Spleen (tissue), 11 donors: ENCODE measurements around the gene PRKCA. TPM values are rescaled to one million over a fixed set of nuclear protein-coding genes. Genes with fewer than 3 reads are reported as not detected.

ENCODE experiments used
- DNase-seq: peaks from one replicate; pipeline ENCODE4 v3.0.0-alpha.2; 2020
- H3K27ac ChIP-seq, 8 donors: fragments of 200-600 bp; sonication (generic) in 7 of 8; 1 replicate in 4 of 8; 2 replicates in 4 of 8; pipeline versions ENCODE4 v1.5.0 to v1.8.0; 2016 to 2021; ENCODE audit warnings: inconsistent platforms in 4 of 8, mild to moderate bottlenecking in 4 of 8, moderate library complexity in 1 of 8
- H3K27me3 ChIP-seq, 7 donors: fragments of 200-600 bp; sonication (generic) in 6 of 7; replicated peaks in 1 of 7; 1 replicate in 4 of 7; 2 replicates in 3 of 7; pipeline versions ENCODE4 v1.5.0 to v1.8.0; 2016 to 2021; ENCODE audit warnings: inconsistent platforms in 3 of 7, mild to moderate bottlenecking in 1 of 7
- H3K36me3 ChIP-seq, 6 donors: fragments of 200-600 bp; sonication (generic) in 5 of 6; 1 replicate in 4 of 6; 2 replicates in 2 of 6; pipeline versions ENCODE4 v1.5.0 to v1.8.0; 2016 to 2021; ENCODE audit warnings: inconsistent platforms in 2 of 6
- H3K4me1 ChIP-seq, 6 donors: fragments of 200-600 bp; sonication (generic) in 5 of 6; 1 replicate in 3 of 6; 2 replicates in 3 of 6; pipeline versions ENCODE4 v1.5.0 to v1.8.0; 2016 to 2021; ENCODE audit warnings: inconsistent platforms in 3 of 6
- H3K4me3 ChIP-seq, 8 donors: fragments of 200-600 bp; sonication (generic) in 7 of 8; 1 replicate in 4 of 8; 2 replicates in 4 of 8; pipeline versions ENCODE4 v1.5.0 to v1.8.0; 2016 to 2021; ENCODE audit warnings: inconsistent platforms in 4 of 8, mild to moderate bottlenecking in 4 of 8, moderate library complexity in 2 of 8
- H3K9me3 ChIP-seq, 8 donors: fragments of 200-600 bp; sonication (generic) in 7 of 8; 1 replicate in 4 of 8; 2 replicates in 4 of 8; pipeline versions ENCODE4 v1.5.0 to v1.8.0; 2016 to 2021; ENCODE audit warnings: inconsistent platforms in 4 of 8
- CTCF ChIP-seq, 11 experiments: fragments of 200-600 bp in 7 of 11; fragments of 450-650 bp in 4 of 11; sonication (generic) in 4 of 11; IDR thresholded peaks in 8 of 11; conservative IDR thresholded peaks in 3 of 11; 1 replicate in 7 of 11; 2 replicates in 4 of 11; pipeline versions ENCODE4 v1.4.0 to v1.8.0; 2016 to 2021; ENCODE audit warnings: antibody characterized with exemption in 11 of 11, inconsistent platforms in 4 of 11, mild to moderate bottlenecking in 1 of 11
- POLR2A ChIP-seq, 3 donors: fragments of 450-650 bp; IDR thresholded peaks; one replicate each; pipeline ENCODE4 v1.5.1; 2017; ENCODE audit warnings: antibody characterized with exemption in 3 of 3, mild to moderate bottlenecking in 1 of 3
- POLR2AphosphoS5 ChIP-seq, 3 donors: sonication (generic); formaldehyde crosslinking; IDR thresholded peaks; one replicate each; pipeline ENCODE4 v1.5.1; 2017; ENCODE audit warnings: antibody characterized with exemption in 3 of 3
- WGBS, 5 donors: extraction: QIAGEN DNeasy Blood & Tissue Kit in 3 of 5; methylation state at CpG; one replicate each; pipeline versions ENCODE4 v1.1.5 to v1.1.7; 2013 to 2018; 5-methylcytosine and 5-hydroxymethylcytosine counted together
- intact Hi-C: fragments of 100-400 bp; cut with DNase I; formaldehyde crosslinking; loops from one replicate; pipeline ENCODE4 v1.15.0; 2023; ENCODE audit warnings: low total_unique reads
- polyA plus RNA-seq, 3 donors: library from polyadenylated mRNA; stranded (reverse); fragments of 200-250 nt; gene quantifications; one replicate each; pipeline ENCODE4 v1.2.1, GENCODE V29; 2013
- total RNA-seq, 7 donors: library from RNA; depleted of rRNA in 3 of 7; stranded (reverse); fragments of >200 nt in 3 of 7; fragmentation: NEBNext Ultra II Directional in 4 of 7; extraction: Animal tissue kit (Norgen Biotek cat#: 25700) in 4 of 7; gene quantifications; one replicate each; pipeline versions ENCODE4 v1.1.0 to v1.2.1, GENCODE V29; 2016 to 2021
- donor health status: healthy with polysubstance abuse.
- donor health status: DM: no; HTN: no; CAD: no; lungs with moderate emphysema.
- donor health status: DM: no; HTN: no; CAD: no.
- donor health status: Bipolar disorder and iron deficiency.
- donor health status: healthy.
- donor health status: DM: no; HTN: no; CAD: no.
- donor health status: DM: yes; HTN: yes; CAD: no.

The PRKCA gene
- total and polyA plus RNA-seq, 10 donors = 1.7 to 59.7 (median 31.2) TPM

DNA sequence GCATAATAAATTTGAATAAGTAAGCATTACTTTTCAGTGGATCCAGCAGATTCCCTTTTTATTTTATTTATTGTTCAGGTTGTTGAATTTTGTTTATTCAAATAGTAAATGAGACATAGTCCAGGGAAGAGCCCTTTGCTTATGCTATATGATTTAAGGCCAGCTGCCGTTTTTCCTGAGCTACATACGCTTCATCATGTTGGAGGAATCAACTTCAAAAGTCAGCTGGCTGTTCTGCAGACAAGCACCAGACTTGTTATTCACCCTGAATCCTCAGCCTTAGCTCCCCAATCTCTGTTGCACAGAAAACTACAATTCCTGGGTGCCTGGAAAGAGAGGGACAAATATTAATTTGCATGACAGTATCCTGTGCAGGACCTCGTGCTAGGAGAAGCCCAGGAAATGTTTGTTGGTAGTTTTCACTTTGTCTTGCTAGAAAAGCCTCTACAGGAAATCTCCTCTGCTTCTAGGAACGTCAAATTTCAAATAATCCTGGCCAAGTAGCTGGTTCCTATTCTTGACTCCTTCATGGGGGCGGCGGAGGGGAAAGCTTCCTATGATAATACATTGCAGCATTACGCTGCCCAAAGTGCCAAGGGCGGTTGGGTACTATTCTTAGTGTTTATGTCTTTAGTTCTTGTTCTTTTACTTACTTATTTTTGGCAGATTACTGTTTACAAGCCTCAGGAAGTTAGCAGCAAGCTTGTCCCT lies 101.6 kb downstream of the PRKCA start:
- no peaks in the 10 kb centered on the region for H3K36me3 ChIP-seq
- intact Hi-C loops = no loop called here

GRCh38 chr17:66405836-66406677 lies 103.6 kb downstream of the PRKCA start:
- no peak for DNase-seq
- Histone ChIP-seq H3K4me3 (no peak overlapping the region), H3K9me3 (no peaks in the 10 kb centered on the region), H3K27ac (no peak overlapping the region), H3K36me3 (no peaks in the 10 kb centered on the region), H3K27me3 (no peaks in the 10 kb centered on the region), H3K4me1 (peaks cover 3 to 55% (median 32%) of the 10 kb centered on the region in 6 donors)
- WGBS, 5 donors = 48 to 60% (median 51%) methylated on average over 6 of the region's 6 CpGs
- intact Hi-C loops = no loop called here
- no peak for TF ChIP-seq CTCF (IDR thresholded peaks at IDR 0.05 in 8 of 11, conservative IDR thresholded peaks at IDR 0.05 in 3 of 11)
- no peak for TF ChIP-seq POLR2AphosphoS5 (IDR thresholded peaks at IDR 0.05)
- TF ChIP-seq POLR2A (IDR thresholded peaks at IDR 0.05) = no peak

More for the DNA sequence above, 101.6 kb downstream of the PRKCA start:
- no peak for DNase-seq
- H3K9me3 ChIP-seq = no peaks in the 10 kb centered on the region
- 26 to 37% (median 28%) methylated on average over 8 of the region's 8 CpGs for WGBS, 5 donors
- no peaks in the 10 kb centered on the region for H3K27me3 ChIP-seq
- TF ChIP-seq POLR2A (IDR thresholded peaks at IDR 0.05) (no peak), CTCF (IDR thresholded peaks at IDR 0.05 in 8 of 11, conservative IDR thresholded peaks at IDR 0.05 in 3 of 11) (no peak), POLR2AphosphoS5 (IDR thresholded peaks at IDR 0.05) (no peak)
- H3K4me1 ChIP-seq = peaks cover 9 to 63% (median 34%) of the 10 kb centered on the region in 6 donors
- H3K27ac ChIP-seq = peak overlapping the region in 4 of 8 donors; percentile 9 to 37 (median 21)
- H3K4me3 ChIP-seq = no peak overlapping the region

GRCh38 chr17:66406701-66407644 lies 104.6 kb downstream of the PRKCA start:
- Histone ChIP-seq H3K4me3 (no peak overlapping the region), H3K27me3 (no peaks in the 10 kb centered on the region), H3K27ac (no peak overlapping the region), H3K36me3 (no peaks in the 10 kb centered on the region), H3K4me1 (peaks cover 4 to 56% (median 36%) of the 10 kb centered on the region in 6 donors), H3K9me3 (no peaks in the 10 kb centered on the region)
- no peak for DNase-seq
- no peak for TF ChIP-seq POLR2A (IDR thresholded peaks at IDR 0.05)
- no peak for TF ChIP-seq POLR2AphosphoS5 (IDR thresholded peaks at IDR 0.05)
- no peak for TF ChIP-seq CTCF (IDR thresholded peaks at IDR 0.05 in 8 of 11, conservative IDR thresholded peaks at IDR 0.05 in 3 of 11)
- intact Hi-C loops = no loop called here
- 53 to 61% (median 55%) methylated on average over 12 of the region's 12 CpGs for WGBS, 5 donors
